Measurements from ENCODE around the gene MSRB2. TPM values are rescaled to one million over a fixed set of nuclear protein-coding genes. Genes with fewer than 3 reads are reported as not detected.

Gene MSRB2
- total and polyA plus RNA-seq, 2 of the 8 experiments (the other 6 are each of a cell fraction or from before 2014, with no cell fraction given), result 11.0 to 13.9 TPM

GRCh38 chr10:23058366-23058765 is 37.0 kb upstream of the MSRB2 start:
- Histone ChIP-seq H3K4me3 (ENCODE audit: extremely low read depth in 1 of 4, insufficient read depth in 2 of 4, low read depth in 3 of 4, low read length in 4 of 4) (no peak overlapping the region), H2AK5ac (ENCODE audit: low read depth, low read length) (no peak overlapping the region), H3K36me3 (ENCODE audit: control insufficient read depth in 2 of 4, insufficient read depth in 4 of 4, low read length in 3 of 4) (no peaks in the 10 kb centered on the region), H3K4me2 (ENCODE audit: insufficient read depth in 1 of 2, low read depth in 2 of 2, low read length in 2 of 2) (no peak overlapping the region), H3K27me3 (replicated peaks in 1 of 4; ENCODE audit: control insufficient read depth in 3 of 4, extremely low read depth in 1 of 4, insufficient read depth in 3 of 4, low read length in 3 of 4) (no peaks in the 10 kb centered on the region), H2BK15ac (ENCODE audit: low read length) (no peak overlapping the region), H3K79me1 (ENCODE audit: low read depth, low read length) (no peaks in the 10 kb centered on the region), H3K9me3 (ENCODE audit: insufficient read depth in 2 of 2, low read depth in 1 of 2, low read length in 1 of 2) (no peaks in the 10 kb centered on the region), H2AFZ (ENCODE audit: low read length) (no peak overlapping the region), H4K20me1 (replicated peaks in 1 of 2; ENCODE audit: control insufficient read depth in 1 of 2, insufficient read depth in 2 of 2, low read length in 2 of 2) (no peaks in the 10 kb centered on the region), H3K4me1 (replicated peaks in 1 of 4; ENCODE audit: control insufficient read depth in 3 of 4, insufficient read depth in 4 of 4, low read length in 3 of 4) (peaks cover 4 to 27% (median 20%) of the 10 kb centered on the region in 4 experiments; a peak in 6 of 7 replicates), H3K9ac (replicated peaks in 1 of 4; ENCODE audit: extremely low read depth in 1 of 4, low read depth in 3 of 4, low read length in 3 of 4) (no peak overlapping the region), H2BK12ac (ENCODE audit: low read depth, low read length) (no peak overlapping the region), H2BK120ac (replicated peaks; ENCODE audit: low read depth, low read length) (no peak overlapping the region), H4K5ac (ENCODE audit: insufficient read length, low read depth, low read length) (no peak overlapping the region), H3K27ac (ENCODE audit: low read depth, low read length) (no peak overlapping the region), H2BK5ac (ENCODE audit: low read depth, low read length) (no peak overlapping the region), H4K91ac (replicated peaks; ENCODE audit: insufficient read length, low read length) (no peak overlapping the region), H3K23ac (ENCODE audit: insufficient read length) (no peak overlapping the region), H3K18ac (ENCODE audit: extremely low read depth, low read length) (no peak overlapping the region), H4K8ac (ENCODE audit: extremely low read depth, insufficient read depth, low read length) (no peak overlapping the region), H3K23me2 (ENCODE audit: low read depth, low read length) (no peaks in the 10 kb centered on the region), H3K4ac (replicated peaks; ENCODE audit: insufficient read length, low read depth, low read length) (no peak overlapping the region), H2BK20ac (ENCODE audit: low read length) (no peak overlapping the region), H3K56ac (replicated peaks; ENCODE audit: insufficient read length, low read depth, low read length) (no peak overlapping the region), H3K79me2 (ENCODE audit: control insufficient read depth in 1 of 2, insufficient read depth in 2 of 2, low read length in 2 of 2) (no peaks in the 10 kb centered on the region), H3K14ac (ENCODE audit: insufficient read length) (no peak overlapping the region)
- no peak for TF ChIP-seq TEAD4 (IDR thresholded peaks at IDR 0.05; ENCODE audit: low read depth, low read length)
- no peak for TF ChIP-seq GABPA (IDR thresholded peaks at IDR 0.05; ENCODE audit: borderline replicate concordance, insufficient read depth, low read length)
- no peak for TF ChIP-seq JUND (IDR thresholded peaks at IDR 0.05; ENCODE audit: low read length)
- no peak for TF ChIP-seq ATF2 (IDR thresholded peaks at IDR 0.05; ENCODE audit: low read length)
- TF ChIP-seq BACH1 (IDR thresholded peaks at IDR 0.05; ENCODE audit: low read length), result no peak
- no peak for TF ChIP-seq SP1 (IDR thresholded peaks at IDR 0.05; ENCODE audit: low read depth, low read length)
- DNase-seq (ENCODE audit: low read depth in 1 of 2, low spot score in 2 of 2), result no peak
- ChIA-PET POLR2A (ENCODE audit: partially characterized antibody) (interaction anchor here (0.9 kb wide), 1 partner anchor 13 kb away, joined by 3 read pairs; no protein-coding TSS in a partner anchor), CTCF (ENCODE audit: partially characterized antibody) (interaction anchor here (1.0 kb wide), 1 partner anchor 20 kb away, joined by 3 read pairs; no protein-coding TSS in a partner anchor)
- no peak for FAIRE-seq
- 74% methylated on average over 3 of the region's 3 CpGs; no CpG with 5 or more reads in 1 of the 2 experiments for WGBS, 2 experiments (ENCODE audit: extremely low coverage in 1 of 2, insufficient coverage in 1 of 2, insufficient read length in 1 of 2, insufficient replicate concordance in 2 of 2, low coverage in 1 of 2, low lambda C conversion rate in 2 of 2, missing lambda C conversion rate in 1 of 2)
